Sigmoid colon (tissue), 7 donors: ENCODE results near the gene CDH13. TPM values are rescaled to one million over a fixed set of nuclear protein-coding genes. Genes with fewer than 3 reads are reported as not detected.

ENCODE experiments used
- DNase-seq: peaks from one replicate; pipeline ENCODE4 v3.0.0-alpha.2; 2019
- H3K27ac ChIP-seq, 4 donors: fragments of 200-600 bp; sonication (generic); one replicate each; pipeline ENCODE4 v1.5.1; 2016 to 2019; ENCODE audit warnings: mild to moderate bottlenecking in 1 of 4
- H3K27me3 ChIP-seq, 3 donors: fragments of 200-600 bp; sonication (generic); one replicate each; pipeline ENCODE4 v1.5.1; 2019; ENCODE audit warnings: mild to moderate bottlenecking in 1 of 3
- H3K36me3 ChIP-seq, 4 donors: fragments of 200-600 bp; sonication (generic); one replicate each; pipeline ENCODE4 v1.5.1; 2016 to 2019
- H3K4me1 ChIP-seq, 4 donors: fragments of 200-600 bp; sonication (generic); one replicate each; pipeline ENCODE4 v1.5.1; 2017 to 2019
- H3K4me3 ChIP-seq, 4 donors: fragments of 200-600 bp; sonication (generic); one replicate each; pipeline ENCODE4 v1.5.1; 2017 to 2019; ENCODE audit warnings: mild to moderate bottlenecking in 2 of 4, moderate library complexity in 1 of 4
- H3K9me3 ChIP-seq, 4 donors: fragments of 200-600 bp in 3 of 4; sonication (generic) in 3 of 4; one replicate each; pipeline versions ENCODE4 v1.5.1 to v1.6.1; 2013 to 2019
- EP300 ChIP-seq, 4 donors: sonication (generic); formaldehyde crosslinking; IDR thresholded peaks; one replicate each; pipeline ENCODE4 v1.6.1; 2017; ENCODE audit warnings: antibody characterized with exemption in 4 of 4
- POLR2A ChIP-seq, 2 donors: fragments of 450-650 bp; IDR thresholded peaks; one replicate each; pipeline ENCODE4 v1.6.1; 2016; ENCODE audit warnings: antibody characterized with exemption in 2 of 2, mild to moderate bottlenecking in 2 of 2, moderate library complexity in 2 of 2
- POLR2AphosphoS5 ChIP-seq, 4 donors: sonication (generic); formaldehyde crosslinking; IDR thresholded peaks; one replicate each; pipeline ENCODE4 v1.6.1; 2017; ENCODE audit warnings: antibody characterized with exemption in 4 of 4
- WGBS, 2 donors: extraction: QIAGEN DNeasy Blood & Tissue Kit; methylation state at CpG; one replicate each; pipeline ENCODE4 v1.1.7; 2013; 5-methylcytosine and 5-hydroxymethylcytosine counted together
- intact Hi-C: fragments of 100-400 bp; cut with DNase I; formaldehyde crosslinking; loops from one replicate; pipeline ENCODE4 v1.15.1; 2023
- polyA plus RNA-seq, 3 donors: library from polyadenylated mRNA; stranded (reverse); fragments of 200-250 nt; gene quantifications; one replicate each; pipeline ENCODE4 v1.2.3, GENCODE V29; 2013
- total RNA-seq, 4 donors: library from RNA; depleted of rRNA; stranded (reverse); fragments of >200 nt; gene quantifications; one replicate each; pipeline ENCODE4 v1.1.0, GENCODE V29; 2016
- TF ChIP-seq, protein P1 (sequence below), 4 experiments: fragments of 450-650 bp in 3 of 4; fragments of 200-600 bp in 1 of 4; IDR thresholded peaks; one replicate each; pipeline ENCODE4 v1.5.1; 2016 to 2019; ENCODE audit warnings: antibody characterized with exemption in 4 of 4, mild to moderate bottlenecking in 3 of 4, moderate library complexity in 2 of 4
- donor health status: healthy with polysubstance abuse.
- donor health status: Bipolar disorder and iron deficiency.
- donor health status: healthy.

CDH13 gene
- total and polyA plus RNA-seq, 7 donors: 0.60 to 17.6 (median 11.8) TPM

DNA sequence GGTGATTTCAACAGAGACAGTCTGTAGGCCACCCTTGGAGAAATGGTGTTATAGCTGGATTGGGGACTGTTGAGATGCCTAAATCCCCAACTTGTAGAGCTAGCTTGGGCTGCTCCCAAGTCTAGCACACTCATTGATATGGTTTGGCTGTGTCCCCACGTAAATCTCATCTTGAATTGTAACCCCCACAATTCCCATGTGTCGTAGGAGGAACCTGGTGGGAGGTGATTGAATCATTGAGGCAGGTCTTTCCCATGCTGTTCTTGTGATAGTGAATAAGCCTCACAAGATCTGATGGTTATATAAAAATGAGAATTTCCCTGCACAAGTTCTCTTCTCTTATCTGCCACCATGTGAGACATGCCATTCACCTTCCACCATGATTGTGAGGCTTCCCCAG, 536.0 kb downstream of the CDH13 start:
- Histone ChIP-seq H3K4me1 (no peaks in the 10 kb centered on the region), H3K36me3 (no peaks in the 10 kb centered on the region), H3K9me3 (no peaks in the 10 kb centered on the region), H3K27ac (no peak overlapping the region), H3K4me3 (no peak overlapping the region), H3K27me3 (no peaks in the 10 kb centered on the region)
- no peak for DNase-seq
- 64 to 76% methylated on average over 2 of the region's 2 CpGs for WGBS, 2 donors
- TF ChIP-seq EP300 (IDR thresholded peaks at IDR 0.05) (no peak), POLR2A (IDR thresholded peaks at IDR 0.05) (no peak), POLR2AphosphoS5 (IDR thresholded peaks at IDR 0.05) (no peak)
- TF ChIP-seq, protein P1, sequence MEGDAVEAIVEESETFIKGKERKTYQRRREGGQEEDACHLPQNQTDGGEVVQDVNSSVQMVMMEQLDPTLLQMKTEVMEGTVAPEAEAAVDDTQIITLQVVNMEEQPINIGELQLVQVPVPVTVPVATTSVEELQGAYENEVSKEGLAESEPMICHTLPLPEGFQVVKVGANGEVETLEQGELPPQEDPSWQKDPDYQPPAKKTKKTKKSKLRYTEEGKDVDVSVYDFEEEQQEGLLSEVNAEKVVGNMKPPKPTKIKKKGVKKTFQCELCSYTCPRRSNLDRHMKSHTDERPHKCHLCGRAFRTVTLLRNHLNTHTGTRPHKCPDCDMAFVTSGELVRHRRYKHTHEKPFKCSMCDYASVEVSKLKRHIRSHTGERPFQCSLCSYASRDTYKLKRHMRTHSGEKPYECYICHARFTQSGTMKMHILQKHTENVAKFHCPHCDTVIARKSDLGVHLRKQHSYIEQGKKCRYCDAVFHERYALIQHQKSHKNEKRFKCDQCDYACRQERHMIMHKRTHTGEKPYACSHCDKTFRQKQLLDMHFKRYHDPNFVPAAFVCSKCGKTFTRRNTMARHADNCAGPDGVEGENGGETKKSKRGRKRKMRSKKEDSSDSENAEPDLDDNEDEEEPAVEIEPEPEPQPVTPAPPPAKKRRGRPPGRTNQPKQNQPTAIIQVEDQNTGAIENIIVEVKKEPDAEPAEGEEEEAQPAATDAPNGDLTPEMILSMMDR (IDR thresholded peaks at IDR 0.05): no peak
- intact Hi-C loops: no loop called here

- no peak for DNase-seq
- no peaks in the 10 kb centered on the region for H3K27me3 ChIP-seq
- H3K9me3 ChIP-seq: no peaks in the 10 kb centered on the region
- H3K4me1 ChIP-seq: no peaks in the 10 kb centered on the region
- no peak overlapping the region for H3K4me3 ChIP-seq
- no peak overlapping the region for H3K27ac ChIP-seq
- H3K36me3 ChIP-seq: no peaks in the 10 kb centered on the region
- intact Hi-C loops: no loop called here
- 63 to 80% methylated on average over 3 of the region's 3 CpGs for WGBS, 2 donors
- TF ChIP-seq POLR2A (IDR thresholded peaks at IDR 0.05): no peak
- no peak for TF ChIP-seq POLR2AphosphoS5 (IDR thresholded peaks at IDR 0.05)
- no peak for TF ChIP-seq EP300 (IDR thresholded peaks at IDR 0.05)
- TF ChIP-seq, protein P1 (IDR thresholded peaks at IDR 0.05): no peak
Observed at GRCh38 chr16:83164816-83165215, 538.0 kb downstream of the CDH13 start.

GRCh38 chr16:83171396-83171795, 544.6 kb downstream of the CDH13 start:
- no peak for DNase-seq
- TF ChIP-seq EP300 (IDR thresholded peaks at IDR 0.05) (no peak), POLR2AphosphoS5 (IDR thresholded peaks at IDR 0.05) (no peak), POLR2A (IDR thresholded peaks at IDR 0.05) (no peak)
- TF ChIP-seq, protein P1 (IDR thresholded peaks at IDR 0.05): no peak
- H3K27me3 ChIP-seq: no peaks in the 10 kb centered on the region
- H3K4me3 ChIP-seq: no peak overlapping the region
- no peaks in the 10 kb centered on the region for H3K36me3 ChIP-seq
- H3K9me3 ChIP-seq: no peaks in the 10 kb centered on the region
- intact Hi-C loops: no loop called here
- H3K4me1 ChIP-seq: no peaks in the 10 kb centered on the region
- no peak overlapping the region for H3K27ac ChIP-seq
- WGBS, 2 donors: 44 to 67% methylated on average over 3 of the region's 3 CpGs

- peaks cover 0 to 3% (median 0%) of the 10 kb centered on the region in 4 donors for H3K9me3 ChIP-seq
- TF ChIP-seq EP300 (IDR thresholded peaks at IDR 0.05) (no peak), POLR2A (IDR thresholded peaks at IDR 0.05) (no peak), POLR2AphosphoS5 (IDR thresholded peaks at IDR 0.05) (no peak)
- TF ChIP-seq, protein P1 (IDR thresholded peaks at IDR 0.05): no peak
- H3K4me1 ChIP-seq: no peaks in the 10 kb centered on the region
- intact Hi-C loops: no loop called here
- no peaks in the 10 kb centered on the region for H3K27me3 ChIP-seq
- H3K4me3 ChIP-seq: no peak overlapping the region
- H3K36me3 ChIP-seq: no peaks in the 10 kb centered on the region
- DNase-seq: no peak
- no peak overlapping the region for H3K27ac ChIP-seq
Observed at GRCh38 chr16:83174671-83175070, 547.9 kb downstream of the CDH13 start.

DNA sequence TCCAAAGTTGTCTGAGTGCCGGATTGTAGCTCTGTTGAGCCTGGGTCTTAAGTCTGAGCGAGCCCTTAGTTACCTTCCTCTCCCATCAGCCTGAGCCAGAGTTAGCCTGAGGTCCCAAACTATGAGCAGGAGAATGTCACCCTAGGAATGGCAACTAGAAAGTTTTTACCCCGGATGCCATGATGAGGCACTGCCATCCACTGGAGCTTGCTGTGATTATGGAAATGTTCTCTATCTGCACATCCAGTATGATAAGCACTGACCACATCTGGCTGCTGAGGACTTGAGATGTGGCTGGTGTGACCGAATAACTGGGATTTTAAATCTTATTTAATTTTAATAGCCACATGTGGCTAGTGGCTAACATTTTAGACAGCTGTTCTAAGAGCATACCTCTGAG, 550.0 kb downstream of the CDH13 start:
- Histone ChIP-seq H3K36me3 (no peaks in the 10 kb centered on the region), H3K27me3 (no peaks in the 10 kb centered on the region), H3K27ac (no peak overlapping the region), H3K4me1 (no peaks in the 10 kb centered on the region), H3K4me3 (no peak overlapping the region), H3K9me3 (peaks cover 0 to 3% (median 0%) of the 10 kb centered on the region in 4 donors)
- intact Hi-C loops: no loop called here
- DNase-seq: no peak
- TF ChIP-seq, protein P1 (IDR thresholded peaks at IDR 0.05): no peak
- no peak for TF ChIP-seq EP300 (IDR thresholded peaks at IDR 0.05)
- no peak for TF ChIP-seq POLR2A (IDR thresholded peaks at IDR 0.05)
- TF ChIP-seq POLR2AphosphoS5 (IDR thresholded peaks at IDR 0.05): no peak
- WGBS, 2 donors: 89 to 90% methylated on average over 4 of the region's 4 CpGs
